Measurements from ENCODE around the gene MEIS2. TPM values are rescaled to one million over a fixed set of nuclear protein-coding genes. Genes with fewer than 3 reads are reported as not detected.
A peak's percentile ranks its signal among the peaks of the same experiment; 100 is the strongest.

MEIS2 gene
- total and polyA plus RNA-seq, 2 of the 13 experiments (the other 11 are each of a cell fraction or from before 2014, with no cell fraction given) = 10.7 to 12.4 TPM

GRCh38 chr15:37014566-37014965 is 85.8 kb downstream of the MEIS2 start (continued):
- TF ChIP-seq, protein P1, sequence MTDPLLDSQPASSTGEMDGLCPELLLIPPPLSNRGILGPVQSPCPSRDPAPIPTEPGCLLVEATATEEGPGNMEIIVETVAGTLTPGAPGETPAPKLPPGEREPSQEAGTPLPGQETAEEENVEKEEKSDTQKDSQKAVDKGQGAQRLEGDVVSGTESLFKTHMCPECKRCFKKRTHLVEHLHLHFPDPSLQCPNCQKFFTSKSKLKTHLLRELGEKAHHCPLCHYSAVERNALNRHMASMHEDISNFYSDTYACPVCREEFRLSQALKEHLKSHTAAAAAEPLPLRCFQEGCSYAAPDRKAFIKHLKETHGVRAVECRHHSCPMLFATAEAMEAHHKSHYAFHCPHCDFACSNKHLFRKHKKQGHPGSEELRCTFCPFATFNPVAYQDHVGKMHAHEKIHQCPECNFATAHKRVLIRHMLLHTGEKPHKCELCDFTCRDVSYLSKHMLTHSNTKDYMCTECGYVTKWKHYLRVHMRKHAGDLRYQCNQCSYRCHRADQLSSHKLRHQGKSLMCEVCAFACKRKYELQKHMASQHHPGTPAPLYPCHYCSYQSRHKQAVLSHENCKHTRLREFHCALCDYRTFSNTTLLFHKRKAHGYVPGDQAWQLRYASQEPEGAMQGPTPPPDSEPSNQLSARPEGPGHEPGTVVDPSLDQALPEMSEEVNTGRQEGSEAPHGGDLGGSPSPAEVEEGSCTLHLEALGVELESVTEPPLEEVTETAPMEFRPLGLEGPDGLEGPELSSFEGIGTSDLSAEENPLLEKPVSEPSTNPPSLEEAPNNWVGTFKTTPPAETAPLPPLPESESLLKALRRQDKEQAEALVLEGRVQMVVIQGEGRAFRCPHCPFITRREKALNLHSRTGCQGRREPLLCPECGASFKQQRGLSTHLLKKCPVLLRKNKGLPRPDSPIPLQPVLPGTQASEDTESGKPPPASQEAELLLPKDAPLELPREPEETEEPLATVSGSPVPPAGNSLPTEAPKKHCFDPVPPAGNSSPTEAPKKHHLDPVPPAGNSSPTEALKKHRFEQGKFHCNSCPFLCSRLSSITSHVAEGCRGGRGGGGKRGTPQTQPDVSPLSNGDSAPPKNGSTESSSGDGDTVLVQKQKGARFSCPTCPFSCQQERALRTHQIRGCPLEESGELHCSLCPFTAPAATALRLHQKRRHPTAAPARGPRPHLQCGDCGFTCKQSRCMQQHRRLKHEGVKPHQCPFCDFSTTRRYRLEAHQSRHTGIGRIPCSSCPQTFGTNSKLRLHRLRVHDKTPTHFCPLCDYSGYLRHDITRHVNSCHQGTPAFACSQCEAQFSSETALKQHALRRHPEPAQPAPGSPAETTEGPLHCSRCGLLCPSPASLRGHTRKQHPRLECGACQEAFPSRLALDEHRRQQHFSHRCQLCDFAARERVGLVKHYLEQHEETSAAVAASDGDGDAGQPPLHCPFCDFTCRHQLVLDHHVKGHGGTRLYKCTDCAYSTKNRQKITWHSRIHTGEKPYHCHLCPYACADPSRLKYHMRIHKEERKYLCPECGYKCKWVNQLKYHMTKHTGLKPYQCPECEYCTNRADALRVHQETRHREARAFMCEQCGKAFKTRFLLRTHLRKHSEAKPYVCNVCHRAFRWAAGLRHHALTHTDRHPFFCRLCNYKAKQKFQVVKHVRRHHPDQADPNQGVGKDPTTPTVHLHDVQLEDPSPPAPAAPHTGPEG (CRISPR knock-in tag; IDR thresholded peaks at IDR 0.05) = no peak
- no peak for TF ChIP-seq STAT5B (CRISPR knock-in tag; IDR thresholded peaks at IDR 0.05)
- no peak for TF ChIP-seq FOXM1 (CRISPR knock-in tag; IDR thresholded peaks at IDR 0.05)
- no peak for TF ChIP-seq TEAD2 (CRISPR knock-in tag; IDR thresholded peaks at IDR 0.05)
- no peak for TF ChIP-seq ZNF207 (IDR thresholded peaks at IDR 0.05; ENCODE audit: borderline replicate concordance)
- no peak for TF ChIP-seq ZEB1 (IDR thresholded peaks at IDR 0.05; ENCODE audit: insufficient replicate concordance, low read depth)
- no peak for TF ChIP-seq YEATS4 (CRISPR knock-in tag; IDR thresholded peaks at IDR 0.05; ENCODE audit: borderline replicate concordance)
- TF ChIP-seq NFIC (IDR thresholded peaks at IDR 0.05; ENCODE audit: low read length) = no peak
- no peak for TF ChIP-seq ZNF329 (CRISPR knock-in tag; IDR thresholded peaks at IDR 0.05; ENCODE audit: low read depth)

DNA sequence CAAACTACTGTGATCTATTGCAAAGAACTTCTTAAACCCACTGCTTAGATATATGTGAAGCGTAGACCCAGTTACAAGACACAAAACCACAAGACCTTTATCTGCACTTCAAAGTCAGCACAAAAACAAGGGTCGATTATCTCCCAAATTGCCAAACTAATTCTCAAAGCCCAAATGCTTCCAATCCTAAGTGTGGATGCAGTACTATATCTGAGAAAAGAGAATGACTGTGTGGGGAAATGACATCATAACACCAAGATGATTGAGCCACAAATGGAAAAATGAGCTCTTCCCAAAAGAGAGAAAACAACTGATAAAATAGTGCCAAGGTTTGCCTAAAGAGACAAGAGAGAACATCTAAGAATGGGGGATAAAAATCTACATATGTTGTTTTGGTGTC is 86.2 kb downstream of the MEIS2 start:
- ChIA-PET CTCF (ENCODE audit: low intra/inter-chr PET ratio, low total read pairs) (no interaction called here), POLR2A (no interaction called here)
- H2AFZ ChIP-seq (ENCODE audit: low read length) = no peak overlapping the region
- in situ Hi-C loops (cut with HindIII; ENCODE audit: extremely low pct_ligation_motif_present, low pct_unique_long_range_greater_than_20kb) = no loop called here
- H4K20me1 ChIP-seq (ENCODE audit: insufficient read depth, low read length) = no peaks in the 10 kb centered on the region
- H3K36me3 ChIP-seq (replicated peaks in 1 of 2; ENCODE audit: control insufficient read depth in 1 of 2, insufficient read depth in 2 of 2, low read length in 2 of 2) = no peaks in the 10 kb centered on the region
- WGBS (ENCODE audit: low lambda C conversion rate) = 95% methylated on average over 1 of the region's 2 CpGs
- H3K9me3 ChIP-seq (ENCODE audit: low read length) = no peaks in the 10 kb centered on the region
- H3K4me2 ChIP-seq (ENCODE audit: low read depth, low read length) = no peak overlapping the region
- H3K4me1 ChIP-seq (ENCODE audit: insufficient read depth, low read length) = peaks cover 28% of the 10 kb centered on the region
- TF ChIP-seq ATF7 (IDR thresholded peaks at IDR 0.05) (0 out of 2 replicates have a peak, but pooled peaks have one; percentile 31), ATF7 (CRISPR knock-in tag; IDR thresholded peaks at IDR 0.05) (no peak), ZNF772 (CRISPR knock-in tag; IDR thresholded peaks at IDR 0.05) (no peak)
- H3K9ac ChIP-seq (ENCODE audit: insufficient read depth, low read depth, low read length) = no peak overlapping the region
- intact Hi-C loops (cut with micrococcal nuclease; ENCODE audit: unreplicated experiment) = no loop called here
- no peaks in the 10 kb centered on the region; a peak in 1 of 5 replicates for H3K27me3 ChIP-seq (ENCODE audit: control insufficient read depth in 1 of 2, insufficient read depth in 2 of 2, low read length in 2 of 2)
- BruUV-seq (replicated peaks) = no TSS peak
- FAIRE-seq (no peak), DNase-seq (ENCODE audit: low spot score) (no peak), ATAC-seq (no peak)
- no peak overlapping the region for H3K27ac ChIP-seq (ENCODE audit: extremely low read length, insufficient read depth, low read length)
- no peaks in the 10 kb centered on the region for H3K79me2 ChIP-seq (ENCODE audit: insufficient read depth, low read length)
- no peak overlapping the region for H3K4me3 ChIP-seq (replicated peaks in 1 of 3; ENCODE audit: insufficient read depth in 1 of 3, low read depth in 2 of 3, low read length in 3 of 3)

All from HepG2 (cell line).